GM23338 (cell line): Measurements from ENCODE around the gene TSPYL2. TPM values are rescaled to one million over a fixed set of nuclear protein-coding genes. Genes with fewer than 3 reads are reported as not detected.

Experiments used
- ATAC-seq: fragments of 200-7000 bp; cut with Tn5 transposase; 3 replicates; pipeline ENCODE4 v1.9.1; 2020
- DNase-seq: peaks from one replicate; pipeline ENCODE4 v3.0.0-alpha.2; 2015; ENCODE audit warnings: low spot score
- H2AFZ ChIP-seq: fragments of 200-600 bp; sonication (generic); 2 replicates; pipeline ENCODE4 v1.8.0; 2016; ENCODE audit warnings: antibody characterized with exemption, mild to moderate bottlenecking, moderate library complexity
- H3F3A ChIP-seq: fragments of 200-600 bp; sonication (generic); replicated peaks from 2 replicates; pipeline ENCODE4 v1.8.0; 2017; ENCODE audit warnings: antibody characterized with exemption, mixed run types, low read depth
- H3K27ac ChIP-seq: fragments of 200-600 bp; sonication (generic); 2 replicates; pipeline ENCODE4 v1.6.1; 2016; ENCODE audit warnings: low read depth
- H3K27me3 ChIP-seq: fragments of 200-600 bp; sonication (generic); 2 replicates; pipeline ENCODE4 v1.8.0; 2016; ENCODE audit warnings: mild to moderate bottlenecking, mixed run types, moderate library complexity; ENCODE audit not compliant: insufficient read depth
- H3K36me3 ChIP-seq: fragments of 200-600 bp; sonication (generic); 2 replicates; pipeline ENCODE4 v1.8.0; 2016; ENCODE audit warnings: mild to moderate bottlenecking; ENCODE audit not compliant: insufficient read depth
- H3K4me1 ChIP-seq: fragments of 200-600 bp; sonication (generic); 2 replicates; pipeline ENCODE4 v1.8.0; 2016; ENCODE audit warnings: mild to moderate bottlenecking, moderate library complexity; ENCODE audit not compliant: insufficient read depth
- H3K4me2 ChIP-seq: fragments of 200-600 bp; sonication (generic); 2 replicates; pipeline ENCODE4 v1.7.1; 2017; ENCODE audit warnings: mixed run types
- H3K4me3 ChIP-seq: fragments of 200-600 bp; sonication (generic); 2 replicates; pipeline ENCODE4 v1.6.1; 2016; ENCODE audit warnings: mixed run types
- H3K79me2 ChIP-seq: fragments of 200-600 bp; sonication (generic); replicated peaks from 2 replicates; pipeline ENCODE4 v1.8.0; 2017; ENCODE audit warnings: mild to moderate bottlenecking; ENCODE audit not compliant: insufficient read depth
- H3K9me2 ChIP-seq: fragments of 200-600 bp; sonication (generic); 2 replicates; pipeline ENCODE4 v1.8.0; 2017; ENCODE audit not compliant: insufficient read depth
- H4K20me1 ChIP-seq: fragments of 200-600 bp; sonication (generic); replicated peaks from 2 replicates; pipeline ENCODE4 v1.8.0; 2017; ENCODE audit warnings: mild to moderate bottlenecking; ENCODE audit not compliant: insufficient read depth
- H3K27ac Mint-ChIP-seq: 2 replicates; pipeline ENCODE4 v1.8.0; 2020; ENCODE audit warnings: inconsistent platforms, mild to moderate bottlenecking, moderate library complexity, mixed read lengths
- H3K27me3 Mint-ChIP-seq: 3 replicates; pipeline ENCODE4 v1.8.0; 2022; ENCODE audit warnings: low read depth, mild to moderate bottlenecking, moderate library complexity, mixed read lengths, inconsistent platforms; ENCODE audit not compliant: insufficient read depth, poor library complexity
- H3K36me3 Mint-ChIP-seq: 3 replicates; pipeline ENCODE4 v1.8.0; 2021; ENCODE audit warnings: low read depth, mild to moderate bottlenecking, inconsistent platforms, moderate library complexity, mixed read lengths
- H3K4me1 Mint-ChIP-seq: 3 replicates; pipeline ENCODE4 v1.8.0; 2020; ENCODE audit warnings: mild to moderate bottlenecking, inconsistent platforms, mixed read lengths
- H3K4me3 Mint-ChIP-seq: 3 replicates; pipeline ENCODE4 v1.8.0; 2021; ENCODE audit warnings: moderate library complexity, mild to moderate bottlenecking, inconsistent platforms, mixed read lengths
- H3K9me3 Mint-ChIP-seq: 3 replicates; pipeline ENCODE4 v1.8.0; 2020; ENCODE audit warnings: moderate library complexity, mild to moderate bottlenecking, inconsistent platforms, mixed read lengths
- CREB1 ChIP-seq: fragments of 250-450 bp; sonication (Bioruptor Pico); IDR thresholded peaks from 2 replicates; pipeline ENCODE4 v1.5.0; 2020; ENCODE audit warnings: low read depth, mild to moderate bottlenecking, moderate library complexity
- EZH2 ChIP-seq: fragments of 200-600 bp; sonication (generic); IDR thresholded peaks from one replicate; pipeline ENCODE4 v1.8.0; 2017; ENCODE audit warnings: antibody characterized with exemption, mild to moderate bottlenecking, low read depth; ENCODE audit not compliant: unreplicated experiment
- EZH2phosphoT487 ChIP-seq: fragments of 200-600 bp; sonication (generic); IDR thresholded peaks from one replicate; pipeline ENCODE4 v1.8.1; 2018; ENCODE audit warnings: antibody characterized with exemption; ENCODE audit not compliant: unreplicated experiment
- JUNB ChIP-seq: IDR thresholded peaks from one replicate; pipeline ENCODE4 v1.6.1; 2016; ENCODE audit warnings: antibody characterized with exemption; ENCODE audit not compliant: unreplicated experiment
- NANOG ChIP-seq: IDR thresholded peaks from 2 replicates; pipeline ENCODE4 v1.6.1; 2016; ENCODE audit warnings: antibody characterized with exemption, borderline replicate concordance
- POLR2AphosphoS5 ChIP-seq: IDR thresholded peaks from 2 replicates; pipeline ENCODE4 v1.6.1; 2016; ENCODE audit warnings: antibody characterized with exemption, low read depth
- STAT1 ChIP-seq: IDR thresholded peaks from one replicate; pipeline ENCODE4 v1.6.1; 2016; ENCODE audit warnings: antibody characterized with exemption; ENCODE audit not compliant: unreplicated experiment
- ZNF114 ChIP-seq: fragments of 250-450 bp; sonication (Bioruptor Pico); IDR thresholded peaks from 2 replicates; pipeline ENCODE4 v1.5.0; 2020; ENCODE audit warnings: mild to moderate bottlenecking, moderate library complexity
- polyA plus RNA-seq: library from polyadenylated mRNA; unstranded; fragments of >200 nt; fragmentation: Nextera tagmentation; extraction: Ambion mirVana; gene quantifications from 2 replicates; pipeline ENCODE4 v1.2.1, GENCODE V29; 2016
- total RNA-seq: library from RNA; depleted of rRNA; stranded (reverse); fragments of >200 nt; shearing (Covaris generic); gene quantifications from 2 replicates; pipeline ENCODE4 v1.2.3, GENCODE V29; 2014
- TF ChIP-seq, protein P1 (sequence below): IDR thresholded peaks from one replicate; pipeline ENCODE4 v1.6.1; 2018; ENCODE audit warnings: antibody characterized with exemption; ENCODE audit not compliant: unreplicated experiment
- TF ChIP-seq, protein P2 (sequence below), 2 experiments: fragments of 200-600 bp in 1 of 2; sonication (generic) in 1 of 2; conservative IDR thresholded peaks; 2 replicates each; pipeline versions ENCODE4 v1.5.1 to v1.6.1; 2016 to 2017; ENCODE audit warnings: antibody characterized with exemption in 2 of 2, low read depth in 2 of 2, mild to moderate bottlenecking in 2 of 2, moderate library complexity in 1 of 2
- TF ChIP-seq, protein P3 (sequence below): fragments of 250-450 bp; sonication (Bioruptor Pico); IDR thresholded peaks from 2 replicates; pipeline ENCODE4 v1.5.0; 2020; ENCODE audit warnings: mild to moderate bottlenecking, moderate library complexity
- TF ChIP-seq, protein P4 (sequence below): IDR thresholded peaks from 2 replicates; pipeline ENCODE4 v1.6.1; 2016; ENCODE audit warnings: antibody characterized with exemption

The TSPYL2 gene
- total and polyA plus RNA-seq, 2 experiments from 2014 or later = 13.4 TPM

DNA sequence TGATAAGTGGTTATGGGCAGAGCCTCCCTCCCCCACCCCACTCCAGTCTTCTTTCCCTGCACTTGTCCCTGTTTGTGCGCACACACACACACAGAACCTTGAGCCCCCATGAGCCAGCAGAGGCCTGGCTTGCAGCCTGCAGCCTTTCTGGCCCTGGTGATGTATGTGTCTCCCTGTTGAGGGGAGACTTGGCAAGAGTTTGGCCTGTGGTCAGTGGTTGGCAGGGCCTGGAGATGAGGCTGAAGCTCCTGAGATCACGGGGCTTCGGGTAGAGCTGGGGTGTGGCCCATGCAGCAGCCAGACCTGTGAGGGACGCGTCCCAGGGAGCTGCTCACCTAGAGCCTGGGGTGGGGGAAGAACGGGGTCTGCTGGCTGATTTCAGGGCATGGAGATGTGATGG is 31.3 kb upstream of the TSPYL2 start (continued):
- TF ChIP-seq, protein P1, sequence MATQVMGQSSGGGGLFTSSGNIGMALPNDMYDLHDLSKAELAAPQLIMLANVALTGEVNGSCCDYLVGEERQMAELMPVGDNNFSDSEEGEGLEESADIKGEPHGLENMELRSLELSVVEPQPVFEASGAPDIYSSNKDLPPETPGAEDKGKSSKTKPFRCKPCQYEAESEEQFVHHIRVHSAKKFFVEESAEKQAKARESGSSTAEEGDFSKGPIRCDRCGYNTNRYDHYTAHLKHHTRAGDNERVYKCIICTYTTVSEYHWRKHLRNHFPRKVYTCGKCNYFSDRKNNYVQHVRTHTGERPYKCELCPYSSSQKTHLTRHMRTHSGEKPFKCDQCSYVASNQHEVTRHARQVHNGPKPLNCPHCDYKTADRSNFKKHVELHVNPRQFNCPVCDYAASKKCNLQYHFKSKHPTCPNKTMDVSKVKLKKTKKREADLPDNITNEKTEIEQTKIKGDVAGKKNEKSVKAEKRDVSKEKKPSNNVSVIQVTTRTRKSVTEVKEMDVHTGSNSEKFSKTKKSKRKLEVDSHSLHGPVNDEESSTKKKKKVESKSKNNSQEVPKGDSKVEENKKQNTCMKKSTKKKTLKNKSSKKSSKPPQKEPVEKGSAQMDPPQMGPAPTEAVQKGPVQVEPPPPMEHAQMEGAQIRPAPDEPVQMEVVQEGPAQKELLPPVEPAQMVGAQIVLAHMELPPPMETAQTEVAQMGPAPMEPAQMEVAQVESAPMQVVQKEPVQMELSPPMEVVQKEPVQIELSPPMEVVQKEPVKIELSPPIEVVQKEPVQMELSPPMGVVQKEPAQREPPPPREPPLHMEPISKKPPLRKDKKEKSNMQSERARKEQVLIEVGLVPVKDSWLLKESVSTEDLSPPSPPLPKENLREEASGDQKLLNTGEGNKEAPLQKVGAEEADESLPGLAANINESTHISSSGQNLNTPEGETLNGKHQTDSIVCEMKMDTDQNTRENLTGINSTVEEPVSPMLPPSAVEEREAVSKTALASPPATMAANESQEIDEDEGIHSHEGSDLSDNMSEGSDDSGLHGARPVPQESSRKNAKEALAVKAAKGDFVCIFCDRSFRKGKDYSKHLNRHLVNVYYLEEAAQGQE = no peak
- TF ChIP-seq JUNB = no peak
- TF ChIP-seq, protein P2, sequence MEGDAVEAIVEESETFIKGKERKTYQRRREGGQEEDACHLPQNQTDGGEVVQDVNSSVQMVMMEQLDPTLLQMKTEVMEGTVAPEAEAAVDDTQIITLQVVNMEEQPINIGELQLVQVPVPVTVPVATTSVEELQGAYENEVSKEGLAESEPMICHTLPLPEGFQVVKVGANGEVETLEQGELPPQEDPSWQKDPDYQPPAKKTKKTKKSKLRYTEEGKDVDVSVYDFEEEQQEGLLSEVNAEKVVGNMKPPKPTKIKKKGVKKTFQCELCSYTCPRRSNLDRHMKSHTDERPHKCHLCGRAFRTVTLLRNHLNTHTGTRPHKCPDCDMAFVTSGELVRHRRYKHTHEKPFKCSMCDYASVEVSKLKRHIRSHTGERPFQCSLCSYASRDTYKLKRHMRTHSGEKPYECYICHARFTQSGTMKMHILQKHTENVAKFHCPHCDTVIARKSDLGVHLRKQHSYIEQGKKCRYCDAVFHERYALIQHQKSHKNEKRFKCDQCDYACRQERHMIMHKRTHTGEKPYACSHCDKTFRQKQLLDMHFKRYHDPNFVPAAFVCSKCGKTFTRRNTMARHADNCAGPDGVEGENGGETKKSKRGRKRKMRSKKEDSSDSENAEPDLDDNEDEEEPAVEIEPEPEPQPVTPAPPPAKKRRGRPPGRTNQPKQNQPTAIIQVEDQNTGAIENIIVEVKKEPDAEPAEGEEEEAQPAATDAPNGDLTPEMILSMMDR (conservative IDR thresholded peaks at IDR 0.05; ENCODE audit: low read depth in 2 of 2) = no peak
- TF ChIP-seq CREB1 (CRISPR knock-in tag) = no peak
- TF ChIP-seq NANOG = no peak
- no peak for TF ChIP-seq EZH2phosphoT487
- no peak for TF ChIP-seq STAT1

DNA sequence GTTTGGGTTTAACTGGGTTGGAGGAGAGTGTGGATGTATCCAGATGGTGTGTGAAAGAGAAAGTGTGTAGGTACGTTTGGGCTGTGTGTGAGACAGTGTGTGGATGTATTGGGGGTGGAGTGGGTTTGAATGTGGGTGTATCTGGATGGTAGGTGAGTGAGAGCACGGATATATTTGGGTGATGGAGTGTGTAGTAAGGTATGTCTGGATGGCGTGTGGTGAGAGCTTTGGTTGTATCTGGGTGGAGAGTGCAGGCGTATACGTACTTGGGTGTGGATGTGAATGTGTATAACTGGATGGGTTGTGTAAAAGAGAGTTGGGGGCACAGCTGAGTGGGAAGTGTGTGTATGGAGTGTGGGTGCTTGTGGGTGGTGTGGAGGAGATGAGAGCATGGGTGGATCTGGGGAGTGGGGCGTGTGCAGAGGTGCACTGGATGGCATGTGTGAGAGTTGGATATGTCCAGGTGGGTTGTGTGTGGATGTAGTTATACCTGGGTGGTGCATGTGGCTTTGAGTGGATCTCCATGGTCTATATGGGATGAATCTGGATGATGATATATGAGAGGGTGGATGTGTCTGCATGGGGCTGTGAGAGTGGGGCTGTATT is 26.8 kb upstream of the TSPYL2 start:
- Mint-ChIP-seq H3K4me3 (no peak overlapping the region), H3K9me3 (no peaks in the 10 kb centered on the region), H3K36me3 (0 out of 3 replicates have a peak, but pooled peaks cover 3% of the 10 kb centered on the region), H3K27me3 (no peaks in the 10 kb centered on the region), H3K4me1 (peaks cover 2% of the 10 kb centered on the region; the same call in 1 of the 3 replicates), H3K27ac (no peak overlapping the region)
- Histone ChIP-seq H3K4me2 (no peak overlapping the region), H3K27ac (no peak overlapping the region), H4K20me1 (no peaks in the 10 kb centered on the region), H3K4me1 (no peaks in the 10 kb centered on the region), H3K79me2 (peaks cover 10% of the 10 kb centered on the region), H3K27me3 (no peaks in the 10 kb centered on the region), H3K36me3 (no peaks in the 10 kb centered on the region), H3K4me3 (no peak overlapping the region), H3K9me2 (no peaks in the 10 kb centered on the region), H2AFZ (no peak overlapping the region), H3F3A (no peaks in the 10 kb centered on the region)
- ATAC-seq (no peak), DNase-seq (no peak)
- TF ChIP-seq STAT1 = no peak
- TF ChIP-seq, protein P3, sequence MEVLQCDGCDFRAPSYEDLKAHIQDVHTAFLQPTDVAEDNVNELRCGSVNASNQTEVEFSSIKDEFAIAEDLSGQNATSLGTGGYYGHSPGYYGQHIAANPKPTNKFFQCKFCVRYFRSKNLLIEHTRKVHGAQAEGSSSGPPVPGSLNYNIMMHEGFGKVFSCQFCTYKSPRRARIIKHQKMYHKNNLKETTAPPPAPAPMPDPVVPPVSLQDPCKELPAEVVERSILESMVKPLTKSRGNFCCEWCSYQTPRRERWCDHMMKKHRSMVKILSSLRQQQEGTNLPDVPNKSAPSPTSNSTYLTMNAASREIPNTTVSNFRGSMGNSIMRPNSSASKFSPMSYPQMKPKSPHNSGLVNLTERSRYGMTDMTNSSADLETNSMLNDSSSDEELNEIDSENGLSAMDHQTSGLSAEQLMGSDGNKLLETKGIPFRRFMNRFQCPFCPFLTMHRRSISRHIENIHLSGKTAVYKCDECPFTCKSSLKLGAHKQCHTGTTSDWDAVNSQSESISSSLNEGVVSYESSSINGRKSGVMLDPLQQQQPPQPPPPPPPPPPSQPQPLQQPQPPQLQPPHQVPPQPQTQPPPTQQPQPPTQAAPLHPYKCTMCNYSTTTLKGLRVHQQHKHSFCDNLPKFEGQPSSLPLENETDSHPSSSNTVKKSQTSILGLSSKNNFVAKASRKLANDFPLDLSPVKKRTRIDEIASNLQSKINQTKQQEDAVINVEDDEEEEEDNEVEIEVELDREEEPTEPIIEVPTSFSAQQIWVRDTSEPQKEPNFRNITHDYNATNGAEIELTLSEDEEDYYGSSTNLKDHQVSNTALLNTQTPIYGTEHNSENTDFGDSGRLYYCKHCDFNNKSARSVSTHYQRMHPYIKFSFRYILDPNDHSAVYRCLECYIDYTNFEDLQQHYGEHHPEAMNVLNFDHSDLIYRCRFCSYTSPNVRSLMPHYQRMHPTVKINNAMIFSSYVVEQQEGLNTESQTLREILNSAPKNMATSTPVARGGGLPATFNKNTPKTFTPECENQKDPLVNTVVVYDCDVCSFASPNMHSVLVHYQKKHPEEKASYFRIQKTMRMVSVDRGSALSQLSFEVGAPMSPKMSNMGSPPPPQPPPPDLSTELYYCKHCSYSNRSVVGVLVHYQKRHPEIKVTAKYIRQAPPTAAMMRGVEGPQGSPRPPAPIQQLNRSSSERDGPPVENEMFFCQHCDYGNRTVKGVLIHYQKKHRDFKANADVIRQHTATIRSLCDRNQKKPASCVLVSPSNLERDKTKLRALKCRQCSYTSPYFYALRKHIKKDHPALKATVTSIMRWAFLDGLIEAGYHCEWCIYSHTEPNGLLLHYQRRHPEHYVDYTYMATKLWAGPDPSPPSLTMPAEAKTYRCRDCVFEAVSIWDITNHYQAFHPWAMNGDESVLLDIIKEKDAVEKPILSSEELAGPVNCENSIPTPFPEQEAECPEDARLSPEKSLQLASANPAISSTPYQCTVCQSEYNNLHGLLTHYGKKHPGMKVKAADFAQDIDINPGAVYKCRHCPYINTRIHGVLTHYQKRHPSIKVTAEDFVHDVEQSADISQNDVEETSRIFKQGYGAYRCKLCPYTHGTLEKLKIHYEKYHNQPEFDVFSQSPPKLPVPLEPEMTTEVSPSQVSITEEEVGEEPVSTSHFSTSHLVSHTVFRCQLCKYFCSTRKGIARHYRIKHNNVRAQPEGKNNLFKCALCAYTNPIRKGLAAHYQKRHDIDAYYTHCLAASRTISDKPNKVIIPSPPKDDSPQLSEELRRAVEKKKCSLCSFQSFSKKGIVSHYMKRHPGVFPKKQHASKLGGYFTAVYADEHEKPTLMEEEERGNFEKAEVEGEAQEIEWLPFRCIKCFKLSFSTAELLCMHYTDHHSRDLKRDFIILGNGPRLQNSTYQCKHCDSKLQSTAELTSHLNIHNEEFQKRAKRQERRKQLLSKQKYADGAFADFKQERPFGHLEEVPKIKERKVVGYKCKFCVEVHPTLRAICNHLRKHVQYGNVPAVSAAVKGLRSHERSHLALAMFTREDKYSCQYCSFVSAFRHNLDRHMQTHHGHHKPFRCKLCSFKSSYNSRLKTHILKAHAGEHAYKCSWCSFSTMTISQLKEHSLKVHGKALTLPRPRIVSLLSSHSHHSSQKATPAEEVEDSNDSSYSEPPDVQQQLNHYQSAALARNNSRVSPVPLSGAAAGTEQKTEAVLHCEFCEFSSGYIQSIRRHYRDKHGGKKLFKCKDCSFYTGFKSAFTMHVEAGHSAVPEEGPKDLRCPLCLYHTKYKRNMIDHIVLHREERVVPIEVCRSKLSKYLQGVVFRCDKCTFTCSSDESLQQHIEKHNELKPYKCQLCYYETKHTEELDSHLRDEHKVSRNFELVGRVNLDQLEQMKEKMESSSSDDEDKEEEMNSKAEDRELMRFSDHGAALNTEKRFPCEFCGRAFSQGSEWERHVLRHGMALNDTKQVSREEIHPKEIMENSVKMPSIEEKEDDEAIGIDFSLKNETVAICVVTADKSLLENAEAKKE (CRISPR knock-in tag) = no peak
- no peak for TF ChIP-seq EZH2
- TF ChIP-seq ZNF114 (CRISPR knock-in tag) = no peak
- TF ChIP-seq, protein P4, sequence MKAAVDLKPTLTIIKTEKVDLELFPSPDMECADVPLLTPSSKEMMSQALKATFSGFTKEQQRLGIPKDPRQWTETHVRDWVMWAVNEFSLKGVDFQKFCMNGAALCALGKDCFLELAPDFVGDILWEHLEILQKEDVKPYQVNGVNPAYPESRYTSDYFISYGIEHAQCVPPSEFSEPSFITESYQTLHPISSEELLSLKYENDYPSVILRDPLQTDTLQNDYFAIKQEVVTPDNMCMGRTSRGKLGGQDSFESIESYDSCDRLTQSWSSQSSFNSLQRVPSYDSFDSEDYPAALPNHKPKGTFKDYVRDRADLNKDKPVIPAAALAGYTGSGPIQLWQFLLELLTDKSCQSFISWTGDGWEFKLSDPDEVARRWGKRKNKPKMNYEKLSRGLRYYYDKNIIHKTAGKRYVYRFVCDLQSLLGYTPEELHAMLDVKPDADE = no peak
- no peak for TF ChIP-seq EZH2phosphoT487
- no peak for TF ChIP-seq POLR2AphosphoS5
